HepG2 (cell line): ENCODE data around the gene MYCBPAP. TPM values are rescaled to one million over a fixed set of nuclear protein-coding genes. Genes with fewer than 3 reads are reported as not detected.
A peak's percentile ranks its signal among the peaks of the same experiment; 100 is the strongest.

Experiments used
- ATF7 ChIP-seq, 2 experiments: fragments of 450-650 bp in 1 of 2; sonication (generic) in 1 of 2; formaldehyde crosslinking in 1 of 2; IDR thresholded peaks; 2 replicates each; pipeline versions ENCODE4 v1.4.0 to v1.6.1; 2016 to 2020; ENCODE audit warnings: antibody characterized with exemption in 1 of 2, mild to moderate bottlenecking in 1 of 2, missing genetic modification reagents in 1 of 2
- CBX1 ChIP-seq: IDR thresholded peaks from one replicate; pipeline ENCODE4 v1.6.1; 2016; ENCODE audit warnings: antibody characterized with exemption, low read depth
- FOXC1 ChIP-seq: sonication (generic); formaldehyde crosslinking; IDR thresholded peaks from 2 replicates; pipeline ENCODE4 v1.8.0; 2022; ENCODE audit warnings: mild to moderate bottlenecking, missing genetic modification reagents, borderline replicate concordance
- HCFC1 ChIP-seq: fragments of 150-350 bp; IDR thresholded peaks from 2 replicates; pipeline ENCODE4 v1.6.1; 2014; ENCODE audit warnings: low read depth, low read length
- KMT2B ChIP-seq: IDR thresholded peaks from 2 replicates; pipeline ENCODE4 v1.6.1; 2016; ENCODE audit warnings: missing genetic modification reagents, missing compliant biosample characterization
- PAWR ChIP-seq: sonication (generic); formaldehyde crosslinking; IDR thresholded peaks from 2 replicates; pipeline ENCODE4 v1.4.0; 2020; ENCODE audit warnings: missing genetic modification reagents, mild to moderate bottlenecking, borderline replicate concordance
- RBM39 ChIP-seq: fragments of 200-400 bp; formaldehyde crosslinking; IDR thresholded peaks from one replicate; pipeline ENCODE4 v1.6.1; 2018; ENCODE audit warnings: antibody characterized with exemption, mild to moderate bottlenecking, low read depth, low read length; ENCODE audit not compliant: poor library complexity, severe bottlenecking
- RCOR2 ChIP-seq: IDR thresholded peaks from 2 replicates; pipeline ENCODE4 v1.6.1; 2016; ENCODE audit warnings: missing biosample characterization, missing genetic modification reagents
- RORA ChIP-seq: sonication (generic); formaldehyde crosslinking; IDR thresholded peaks from 2 replicates; pipeline ENCODE4 v1.5.0; 2020; ENCODE audit warnings: mild to moderate bottlenecking, missing genetic modification reagents, moderate library complexity
- SKI ChIP-seq: fragments of 450-650 bp; IDR thresholded peaks from one replicate; pipeline ENCODE4 v1.6.1; 2018; ENCODE audit warnings: mild to moderate bottlenecking; ENCODE audit not compliant: partially characterized antibody
- WIZ ChIP-seq: sonication (generic); formaldehyde crosslinking; IDR thresholded peaks from 2 replicates; pipeline ENCODE4 v1.5.1; 2020; ENCODE audit warnings: mild to moderate bottlenecking, missing genetic modification reagents
- ZIK1 ChIP-seq: sonication (generic); formaldehyde crosslinking; IDR thresholded peaks from 2 replicates; pipeline ENCODE4 v1.5.0; 2020; ENCODE audit warnings: mild to moderate bottlenecking, low read depth, missing genetic modification reagents, borderline replicate concordance
- ZNF296 ChIP-seq: sonication (generic); formaldehyde crosslinking; conservative IDR thresholded peaks from 2 replicates; pipeline ENCODE4 v1.5.0; 2020; ENCODE audit warnings: mild to moderate bottlenecking, missing genetic modification reagents
- ZNF354B ChIP-seq: sonication (generic); formaldehyde crosslinking; IDR thresholded peaks from 2 replicates; pipeline ENCODE4 v1.8.0; 2022; ENCODE audit warnings: mild to moderate bottlenecking, missing genetic modification reagents
- ZNF446 ChIP-seq: sonication (generic); formaldehyde crosslinking; IDR thresholded peaks from 2 replicates; pipeline ENCODE4 v1.5.0; 2020; ENCODE audit warnings: mild to moderate bottlenecking, missing genetic modification reagents
- ZNF768 ChIP-seq: sonication (generic); formaldehyde crosslinking; IDR thresholded peaks from 2 replicates; pipeline ENCODE4 v1.4.0; 2020; ENCODE audit warnings: missing genetic modification reagents
- polyA plus RNA-seq, 8 experiments: library from polyadenylated mRNA; depleted of rRNA in 3 of 8; stranded (reverse) in 7 of 8; unstranded in 1 of 8; fragments of >200 nt; fragmentation: Illumina TruSeq in 4 of 8; extraction: Trizol in 4 of 8; gene quantifications; 2 replicates each; pipeline versions ENCODE4 v1.2.1 to v1.2.3, GENCODE V29; 2011 to 2016; ENCODE audit warnings: low read depth in 4 of 8, missing spikeins in 1 of 8, mixed read lengths in 1 of 8; ENCODE audit not compliant: insufficient read depth in 1 of 8
- total RNA-seq, 5 experiments: library from RNA; depleted of rRNA; stranded (reverse); fragments of >200 nt; fragmentation: Illumina TruSeq; extraction: Trizol; gene quantifications; 2 replicates each; pipeline ENCODE4 v1.2.3, GENCODE V29; 2016; ENCODE audit warnings: low read depth in 1 of 5
- TF ChIP-seq, protein P1 (sequence below): sonication (generic); formaldehyde crosslinking; IDR thresholded peaks from 2 replicates; pipeline ENCODE4 v1.8.1; 2022; ENCODE audit warnings: low read depth, mild to moderate bottlenecking, missing genetic modification reagents
- TF ChIP-seq, protein P2 (sequence below): sonication (generic); formaldehyde crosslinking; IDR thresholded peaks from 2 replicates; pipeline ENCODE4 v1.5.0; 2020; ENCODE audit warnings: missing genetic modification reagents, mild to moderate bottlenecking, borderline replicate concordance
- TF ChIP-seq, protein P3 (sequence below): sonication (generic); formaldehyde crosslinking; IDR thresholded peaks from 2 replicates; pipeline ENCODE4 v1.4.0; 2020; ENCODE audit warnings: mild to moderate bottlenecking, low read depth, missing genetic modification reagents
- TF ChIP-seq, protein P4 (sequence below): fragments of 450-650 bp; IDR thresholded peaks from 2 replicates; pipeline ENCODE4 v1.6.1; 2017; ENCODE audit warnings: mild to moderate bottlenecking

The MYCBPAP gene
- total and polyA plus RNA-seq, 2 of the 13 experiments (the other 11 are each of a cell fraction or from before 2014, with no cell fraction given): 0.22 to 0.24 TPM

DNA sequence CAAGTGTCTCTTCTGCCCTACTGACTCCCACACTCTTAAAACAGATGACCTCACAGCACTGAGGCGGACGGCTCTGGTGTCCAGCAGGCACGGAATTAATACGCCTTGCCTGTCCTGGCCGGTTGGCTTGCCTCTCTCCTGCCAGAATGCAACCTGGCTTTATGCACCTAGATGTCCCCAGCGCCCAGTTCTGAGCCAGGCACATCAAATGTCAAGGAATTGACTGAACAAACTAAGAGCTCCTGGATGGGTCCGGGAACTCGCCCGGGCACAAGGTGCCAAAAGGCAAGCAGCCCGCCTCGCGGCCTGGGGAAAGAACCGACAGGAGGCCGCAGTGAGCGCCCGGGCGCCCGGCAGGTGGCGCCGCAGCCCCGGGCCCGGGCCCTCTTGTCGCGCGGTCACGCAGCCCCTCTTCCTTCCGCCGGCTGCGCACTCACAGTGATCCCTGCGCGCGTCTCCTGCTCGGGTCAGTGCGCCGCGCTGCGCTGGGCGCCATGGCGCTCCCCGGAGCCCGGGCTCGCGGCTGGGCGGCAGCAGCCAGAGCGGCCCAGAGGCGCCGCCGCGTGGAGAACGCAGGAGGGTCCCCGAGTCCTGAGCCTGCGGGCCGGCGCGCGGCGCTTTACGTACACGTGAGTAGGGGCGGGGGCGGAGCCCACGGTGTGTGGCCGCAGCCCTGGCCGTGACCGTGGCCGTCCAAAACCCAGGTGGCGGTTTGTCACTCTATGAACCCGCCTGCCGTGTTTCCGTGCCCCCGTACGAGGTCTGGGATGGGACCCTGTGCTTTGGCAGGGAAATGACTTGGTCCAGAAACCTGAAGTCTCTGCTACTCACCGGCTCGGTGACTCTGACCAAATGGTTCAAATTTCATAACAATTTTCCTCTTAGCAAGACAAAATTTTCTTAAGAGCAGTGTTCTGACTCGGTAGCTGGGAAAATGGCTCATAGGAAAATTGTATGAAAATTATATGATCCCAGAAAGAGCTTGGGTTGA lies 29.6 kb upstream of the MYCBPAP start, which contains the start of gene RSAD1 (continued):
- TF ChIP-seq, protein P1, sequence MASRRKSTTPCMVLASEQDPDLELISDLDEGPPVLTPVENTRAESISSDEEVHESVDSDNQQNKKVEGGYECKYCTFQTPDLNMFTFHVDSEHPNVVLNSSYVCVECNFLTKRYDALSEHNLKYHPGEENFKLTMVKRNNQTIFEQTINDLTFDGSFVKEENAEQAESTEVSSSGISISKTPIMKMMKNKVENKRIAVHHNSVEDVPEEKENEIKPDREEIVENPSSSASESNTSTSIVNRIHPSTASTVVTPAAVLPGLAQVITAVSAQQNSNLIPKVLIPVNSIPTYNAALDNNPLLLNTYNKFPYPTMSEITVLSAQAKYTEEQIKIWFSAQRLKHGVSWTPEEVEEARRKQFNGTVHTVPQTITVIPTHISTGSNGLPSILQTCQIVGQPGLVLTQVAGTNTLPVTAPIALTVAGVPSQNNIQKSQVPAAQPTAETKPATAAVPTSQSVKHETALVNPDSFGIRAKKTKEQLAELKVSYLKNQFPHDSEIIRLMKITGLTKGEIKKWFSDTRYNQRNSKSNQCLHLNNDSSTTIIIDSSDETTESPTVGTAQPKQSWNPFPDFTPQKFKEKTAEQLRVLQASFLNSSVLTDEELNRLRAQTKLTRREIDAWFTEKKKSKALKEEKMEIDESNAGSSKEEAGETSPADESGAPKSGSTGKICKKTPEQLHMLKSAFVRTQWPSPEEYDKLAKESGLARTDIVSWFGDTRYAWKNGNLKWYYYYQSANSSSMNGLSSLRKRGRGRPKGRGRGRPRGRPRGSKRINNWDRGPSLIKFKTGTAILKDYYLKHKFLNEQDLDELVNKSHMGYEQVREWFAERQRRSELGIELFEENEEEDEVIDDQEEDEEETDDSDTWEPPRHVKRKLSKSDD (CRISPR knock-in tag): peak; percentile 77; the same call in 1 of the 2 replicates
- TF ChIP-seq, protein P2, sequence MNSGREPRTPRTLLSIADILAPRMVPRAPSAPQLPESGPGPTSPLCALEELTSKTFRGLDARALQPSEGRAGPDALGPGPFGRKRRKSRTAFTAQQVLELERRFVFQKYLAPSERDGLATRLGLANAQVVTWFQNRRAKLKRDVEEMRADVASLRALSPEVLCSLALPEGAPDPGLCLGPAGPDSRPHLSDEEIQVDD (CRISPR knock-in tag): peak; percentile 58; the same call in 1 of the 2 replicates
- peak; percentile 66; the same call in 1 of the 2 replicates for TF ChIP-seq KMT2B
- no peak for TF ChIP-seq ZNF296 (CRISPR knock-in tag)
- TF ChIP-seq RORA (CRISPR knock-in tag): no peak
- TF ChIP-seq ZIK1 (CRISPR knock-in tag): peak; percentile 88; the same call in 1 of the 2 replicates
- TF ChIP-seq, protein P3, sequence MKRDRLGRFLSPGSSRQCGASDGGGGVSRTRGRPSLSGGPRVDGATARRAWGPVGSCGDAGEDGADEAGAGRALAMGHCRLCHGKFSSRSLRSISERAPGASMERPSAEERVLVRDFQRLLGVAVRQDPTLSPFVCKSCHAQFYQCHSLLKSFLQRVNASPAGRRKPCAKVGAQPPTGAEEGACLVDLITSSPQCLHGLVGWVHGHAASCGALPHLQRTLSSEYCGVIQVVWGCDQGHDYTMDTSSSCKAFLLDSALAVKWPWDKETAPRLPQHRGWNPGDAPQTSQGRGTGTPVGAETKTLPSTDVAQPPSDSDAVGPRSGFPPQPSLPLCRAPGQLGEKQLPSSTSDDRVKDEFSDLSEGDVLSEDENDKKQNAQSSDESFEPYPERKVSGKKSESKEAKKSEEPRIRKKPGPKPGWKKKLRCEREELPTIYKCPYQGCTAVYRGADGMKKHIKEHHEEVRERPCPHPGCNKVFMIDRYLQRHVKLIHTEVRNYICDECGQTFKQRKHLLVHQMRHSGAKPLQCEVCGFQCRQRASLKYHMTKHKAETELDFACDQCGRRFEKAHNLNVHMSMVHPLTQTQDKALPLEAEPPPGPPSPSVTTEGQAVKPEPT: peak; percentile 95
- TF ChIP-seq WIZ (CRISPR knock-in tag): 0 out of 2 replicates have a peak, but pooled peaks have one; percentile 31
- TF ChIP-seq HCFC1: no peak; the same call in 1 of the 2 replicates
- TF ChIP-seq RCOR2 (CRISPR knock-in tag): peak; percentile 28; the same call in 1 of the 2 replicates
- TF ChIP-seq SKI: peak; percentile 94
- 0 out of 2 replicates have a peak, but pooled peaks have one; percentile 42 for TF ChIP-seq ZNF354B (CRISPR knock-in tag)
- no peak; the same call in 1 of the 2 replicates for TF ChIP-seq ZNF446 (CRISPR knock-in tag)
- TF ChIP-seq ATF7 (IDR thresholded peaks at IDR 0.05): no peak
- TF ChIP-seq ATF7 (CRISPR knock-in tag; IDR thresholded peaks at IDR 0.05): peak; percentile 87
- TF ChIP-seq FOXC1 (CRISPR knock-in tag): peak; percentile 87
- no peak for TF ChIP-seq PAWR (CRISPR knock-in tag)
- TF ChIP-seq RBM39: peak; percentile 89
- TF ChIP-seq CBX1: peak; percentile 50
- TF ChIP-seq ZNF768 (CRISPR knock-in tag): peak; percentile 85; the same call in 1 of the 2 replicates
- TF ChIP-seq, protein P4, sequence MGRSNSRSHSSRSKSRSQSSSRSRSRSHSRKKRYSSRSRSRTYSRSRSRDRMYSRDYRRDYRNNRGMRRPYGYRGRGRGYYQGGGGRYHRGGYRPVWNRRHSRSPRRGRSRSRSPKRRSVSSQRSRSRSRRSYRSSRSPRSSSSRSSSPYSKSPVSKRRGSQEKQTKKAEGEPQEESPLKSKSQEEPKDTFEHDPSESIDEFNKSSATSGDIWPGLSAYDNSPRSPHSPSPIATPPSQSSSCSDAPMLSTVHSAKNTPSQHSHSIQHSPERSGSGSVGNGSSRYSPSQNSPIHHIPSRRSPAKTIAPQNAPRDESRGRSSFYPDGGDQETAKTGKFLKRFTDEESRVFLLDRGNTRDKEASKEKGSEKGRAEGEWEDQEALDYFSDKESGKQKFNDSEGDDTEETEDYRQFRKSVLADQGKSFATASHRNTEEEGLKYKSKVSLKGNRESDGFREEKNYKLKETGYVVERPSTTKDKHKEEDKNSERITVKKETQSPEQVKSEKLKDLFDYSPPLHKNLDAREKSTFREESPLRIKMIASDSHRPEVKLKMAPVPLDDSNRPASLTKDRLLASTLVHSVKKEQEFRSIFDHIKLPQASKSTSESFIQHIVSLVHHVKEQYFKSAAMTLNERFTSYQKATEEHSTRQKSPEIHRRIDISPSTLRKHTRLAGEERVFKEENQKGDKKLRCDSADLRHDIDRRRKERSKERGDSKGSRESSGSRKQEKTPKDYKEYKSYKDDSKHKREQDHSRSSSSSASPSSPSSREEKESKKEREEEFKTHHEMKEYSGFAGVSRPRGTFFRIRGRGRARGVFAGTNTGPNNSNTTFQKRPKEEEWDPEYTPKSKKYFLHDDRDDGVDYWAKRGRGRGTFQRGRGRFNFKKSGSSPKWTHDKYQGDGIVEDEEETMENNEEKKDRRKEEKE: no peak
